ENCODE data around the gene MACO1. TPM values are rescaled to one million over a fixed set of nuclear protein-coding genes. Genes with fewer than 3 reads are reported as not detected.
A peak's percentile ranks its signal among the peaks of the same experiment; 100 is the strongest.
"Not testable (repeated sequence)": the region's sequence is repeated elsewhere in the genome, so short reads cannot be mapped to it uniquely, and the experiment has no call there.

MACO1 gene
- total RNA-seq, 3 donors from 2014 or later, result 14.4 to 17.9 (median 16.4) TPM

GRCh38 chr1:25412872-25413623 lies 17.6 kb upstream of the MACO1 start:
- ATAC-seq; H3K36me3 Mint-ChIP-seq (ENCODE audit: insufficient read depth): not testable (repeated sequence)

GRCh38 chr1:25414157-25414556 lies 16.5 kb upstream of the MACO1 start:
- not testable (repeated sequence) for H3K4me3 Mint-ChIP-seq; DNase-seq; H3K4me1 Mint-ChIP-seq (ENCODE audit: low read depth); H3K9me3 Mint-ChIP-seq; H3K36me3 Mint-ChIP-seq (ENCODE audit: insufficient read depth); ATAC-seq; H3K27me3 Mint-ChIP-seq (ENCODE audit: low read depth)

More at GRCh38 chr1:25412872-25413623, 17.6 kb upstream of the MACO1 start:
- H3K27me3 Mint-ChIP-seq (ENCODE audit: low read depth); H3K4me1 Mint-ChIP-seq (ENCODE audit: low read depth); H3K9me3 Mint-ChIP-seq; H3K4me3 Mint-ChIP-seq; DNase-seq: not testable (repeated sequence)

DNA sequence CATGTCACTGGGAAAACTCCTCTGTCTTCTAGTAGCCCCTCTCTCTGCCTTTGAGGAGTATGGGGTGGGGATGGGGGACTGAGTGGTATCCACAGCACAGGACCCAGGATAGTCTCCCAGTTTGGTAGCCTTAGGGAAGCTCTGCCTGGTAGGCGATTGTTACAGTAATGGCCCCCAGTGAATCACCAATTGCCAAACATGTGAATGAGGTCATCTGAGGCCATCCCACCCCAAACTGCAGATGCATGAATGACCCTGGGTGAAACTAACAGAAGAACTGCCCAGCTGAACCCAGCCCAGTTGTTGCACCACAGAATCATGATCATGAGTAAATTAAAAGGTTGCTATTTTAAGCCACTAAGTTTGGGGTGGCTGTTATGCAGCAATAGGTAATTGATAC lies 16.1 kb upstream of the MACO1 start:
- not testable (repeated sequence) for H3K4me1 Mint-ChIP-seq (ENCODE audit: low read depth); H3K4me3 Mint-ChIP-seq; DNase-seq; H3K27me3 Mint-ChIP-seq (ENCODE audit: low read depth); H3K36me3 Mint-ChIP-seq (ENCODE audit: insufficient read depth); H3K9me3 Mint-ChIP-seq; ATAC-seq

DNA sequence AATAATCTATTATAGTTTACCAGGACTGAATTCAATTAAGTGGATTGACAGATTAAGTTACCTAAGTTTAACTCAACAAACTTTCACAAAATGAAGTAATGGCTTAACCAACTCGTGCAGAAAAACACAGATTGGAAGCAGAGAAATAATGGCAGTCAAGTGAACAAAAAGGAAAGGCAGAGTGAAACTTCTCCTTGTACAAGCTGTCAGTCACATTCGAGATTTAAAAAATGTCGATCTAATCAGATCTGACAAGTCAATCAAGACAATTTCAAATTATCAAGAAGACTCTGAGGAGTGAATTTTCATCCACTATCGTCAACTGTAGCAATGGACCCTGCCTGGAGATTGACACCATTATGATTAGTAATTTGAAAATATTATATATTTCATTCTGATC lies 13.4 kb upstream of the MACO1 start:
- H3K4me3 Mint-ChIP-seq; ATAC-seq; H3K9me3 Mint-ChIP-seq; H3K36me3 Mint-ChIP-seq (ENCODE audit: insufficient read depth); DNase-seq; H3K4me1 Mint-ChIP-seq (ENCODE audit: low read depth); H3K27me3 Mint-ChIP-seq (ENCODE audit: low read depth): not testable (repeated sequence)

DNA sequence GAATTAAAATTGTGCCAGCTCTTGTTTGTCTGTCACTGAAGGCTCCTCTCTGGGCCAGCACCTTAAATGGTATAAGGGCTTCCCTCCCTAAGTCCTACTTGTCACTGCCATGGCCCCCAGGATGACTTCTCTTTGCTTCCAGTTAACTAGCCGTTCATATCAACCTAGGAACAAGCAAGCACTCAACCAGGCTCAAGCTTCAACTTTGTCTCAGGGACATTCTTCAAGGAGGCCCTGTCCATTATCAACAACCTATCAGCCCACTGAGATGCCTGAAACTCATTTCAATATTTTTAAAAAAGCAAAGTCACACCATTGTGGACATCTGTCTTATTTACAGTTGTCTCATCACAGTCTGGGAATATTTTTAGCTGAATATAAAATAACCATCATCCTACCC lies 11.4 kb upstream of the MACO1 start:
- not testable (repeated sequence) for H3K9me3 Mint-ChIP-seq; ATAC-seq; H3K36me3 Mint-ChIP-seq (ENCODE audit: insufficient read depth); H3K27me3 Mint-ChIP-seq (ENCODE audit: low read depth); DNase-seq; H3K4me3 Mint-ChIP-seq; H3K4me1 Mint-ChIP-seq (ENCODE audit: low read depth)

- not testable (repeated sequence) for H3K36me3 Mint-ChIP-seq (ENCODE audit: insufficient read depth); ATAC-seq; DNase-seq; H3K4me1 Mint-ChIP-seq (ENCODE audit: low read depth); H3K27me3 Mint-ChIP-seq (ENCODE audit: low read depth); H3K4me3 Mint-ChIP-seq; H3K9me3 Mint-ChIP-seq
Observed at GRCh38 chr1:25420715-25421114, 10.0 kb upstream of the MACO1 start, which contains the start of gene RHCE. RHCE (minus strand) TSS chr1:25420825; CDS start chr1:25420786, 39 bp downstream.

DNA sequence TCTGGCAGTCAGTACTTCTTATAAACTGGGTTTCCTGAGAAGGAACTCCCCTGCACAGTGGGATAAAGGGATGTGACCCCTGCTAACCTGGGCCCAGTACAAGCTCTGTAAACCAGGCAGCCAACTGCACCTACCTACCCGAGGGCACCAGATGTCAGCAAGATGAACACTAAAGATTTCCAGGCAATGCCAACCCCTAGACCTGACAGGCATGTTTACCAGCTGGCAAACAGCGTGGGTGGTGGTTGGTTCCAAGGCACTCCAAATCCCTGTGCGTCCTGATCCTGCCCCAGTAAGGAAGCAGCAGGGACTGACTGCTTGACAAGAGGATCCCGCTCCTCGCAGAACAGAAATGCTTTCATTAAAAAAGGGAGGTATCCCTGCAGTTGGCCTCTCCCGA lies 7.5 kb upstream of the MACO1 start:
- ATAC-seq; H3K9me3 Mint-ChIP-seq; H3K36me3 Mint-ChIP-seq (ENCODE audit: insufficient read depth): not testable (repeated sequence)

DNA sequence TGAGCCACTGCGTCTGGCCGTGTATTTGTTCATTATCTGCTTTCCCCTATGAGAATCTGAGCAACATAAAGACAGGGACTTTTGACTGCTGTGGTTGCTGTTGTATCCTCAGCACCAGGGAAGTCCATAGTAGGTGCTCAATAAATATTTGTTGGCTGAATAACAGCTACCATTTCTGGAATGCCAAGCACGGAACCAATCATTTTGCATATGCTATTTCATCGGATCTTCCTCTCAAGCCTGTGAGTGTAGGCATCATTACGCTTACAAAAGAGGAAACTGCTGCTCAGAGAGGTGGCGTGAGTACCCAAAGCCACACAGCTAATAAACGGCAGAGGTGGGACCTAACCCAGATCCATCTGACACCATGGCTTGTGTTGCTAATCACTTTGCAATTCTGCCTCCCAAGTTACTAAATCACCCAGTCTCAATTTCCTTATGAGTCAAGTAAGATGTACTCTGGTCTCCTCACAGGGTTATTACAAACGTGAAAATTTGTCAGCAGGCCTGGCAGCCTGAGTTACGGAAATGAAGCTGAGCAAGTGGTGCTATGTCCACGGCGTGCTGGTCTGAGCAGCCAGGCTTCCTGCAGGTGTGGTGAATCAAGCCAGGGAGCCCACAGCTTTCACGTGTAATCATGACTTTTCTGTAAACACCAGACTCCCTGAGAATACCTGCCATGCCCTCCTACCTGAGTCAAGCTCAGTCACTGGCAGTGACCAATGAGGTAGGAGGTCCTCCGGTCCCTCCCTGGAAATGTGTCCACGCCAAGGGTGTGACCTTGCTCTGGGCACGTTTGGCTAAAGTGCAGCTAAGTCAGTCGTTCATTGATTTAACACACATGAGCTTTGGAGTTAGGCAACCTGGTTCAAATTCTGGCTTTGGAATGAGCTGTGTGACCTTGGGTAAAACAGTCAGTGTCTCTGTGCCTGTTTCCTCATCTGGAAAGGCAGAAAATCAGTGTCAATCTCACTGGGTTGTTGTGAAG lies 5.3 kb upstream of the MACO1 start:
- H3K27me3 Mint-ChIP-seq (ENCODE audit: low read depth), result no peaks in the 10 kb centered on the region
- no peaks in the 10 kb centered on the region for H3K9me3 Mint-ChIP-seq
- DNase-seq, result no peak
- no peak overlapping the region for H3K4me3 Mint-ChIP-seq
- H3K36me3 Mint-ChIP-seq (ENCODE audit: insufficient read depth), result no peaks in the 10 kb centered on the region
- peaks cover 6% of the 10 kb centered on the region for H3K4me1 Mint-ChIP-seq (ENCODE audit: low read depth)
- no peak for ATAC-seq

More for the DNA sequence above, 7.5 kb upstream of the MACO1 start:
- not testable (repeated sequence) for H3K4me3 Mint-ChIP-seq; H3K4me1 Mint-ChIP-seq (ENCODE audit: low read depth); H3K27me3 Mint-ChIP-seq (ENCODE audit: low read depth); DNase-seq

DNA sequence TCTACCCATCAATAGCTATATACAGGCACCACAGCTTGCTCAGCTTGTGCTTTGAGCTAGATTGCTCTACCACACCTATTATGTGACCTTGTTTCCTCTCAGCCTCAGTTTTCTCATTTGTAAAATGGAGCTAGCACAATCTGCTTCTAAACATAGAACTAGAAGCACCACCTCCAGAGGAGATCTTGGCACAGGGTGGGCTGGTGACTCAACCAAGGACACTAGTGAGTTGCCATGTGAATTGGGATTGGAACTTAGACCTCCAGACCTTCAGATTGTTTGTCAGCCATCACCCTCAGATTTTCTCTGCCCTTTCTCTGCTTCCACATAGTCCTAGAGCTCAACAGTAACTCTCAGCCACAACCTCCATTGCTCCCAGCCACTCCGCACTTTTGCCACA lies 3.0 kb upstream of the MACO1 start:
- no peak for ATAC-seq
- no peak for DNase-seq
- Mint-ChIP-seq H3K4me1 (ENCODE audit: low read depth) (peaks cover 18% of the 10 kb centered on the region), H3K4me3 (no peak overlapping the region), H3K9me3 (no peaks in the 10 kb centered on the region), H3K36me3 (ENCODE audit: insufficient read depth) (no peaks in the 10 kb centered on the region), H3K27me3 (ENCODE audit: low read depth) (no peaks in the 10 kb centered on the region)

GRCh38 chr1:25428475-25429166 lies 2.1 kb upstream of the MACO1 start:
- Mint-ChIP-seq H3K4me1 (ENCODE audit: low read depth) (peaks cover 27% of the 10 kb centered on the region), H3K4me3 (peak overlapping the region; percentile 70), H3K27me3 (ENCODE audit: low read depth) (no peaks in the 10 kb centered on the region), H3K36me3 (ENCODE audit: insufficient read depth) (no peaks in the 10 kb centered on the region), H3K9me3 (no peaks in the 10 kb centered on the region)
- DNase-seq (no peak), ATAC-seq (no peak)

GRCh38 chr1:25430967-25431881 lies 527 bp downstream of the MACO1 start:
- Mint-ChIP-seq H3K27me3 (ENCODE audit: low read depth) (no peaks in the 10 kb centered on the region), H3K4me1 (ENCODE audit: low read depth) (peaks cover 53% of the 10 kb centered on the region), H3K36me3 (ENCODE audit: insufficient read depth) (no peaks in the 10 kb centered on the region), H3K4me3 (peak overlapping the region; percentile 89), H3K9me3 (no peaks in the 10 kb centered on the region)
- ATAC-seq (peak; percentile 42 to 44), DNase-seq (no peak)

- ATAC-seq, result no peak
- peaks cover 62% of the 10 kb centered on the region for H3K4me1 Mint-ChIP-seq (ENCODE audit: low read depth)
- no peaks in the 10 kb centered on the region for H3K9me3 Mint-ChIP-seq
Observed at GRCh38 chr1:25431955-25432719, 1.4 kb downstream of the MACO1 start.

More at GRCh38 chr1:25431955-25432719, 1.4 kb downstream of the MACO1 start:
- H3K4me3 Mint-ChIP-seq, result peak overlapping the region; percentile 86
- H3K27me3 Mint-ChIP-seq (ENCODE audit: low read depth), result no peaks in the 10 kb centered on the region
- no peak for DNase-seq
- no peaks in the 10 kb centered on the region for H3K36me3 Mint-ChIP-seq (ENCODE audit: insufficient read depth)

All from activated T-cell treated with anti-CD3 and anti-CD28 coated beads, Interleukin-2, amount 50 U/mL, for 4 hours (primary cell).